GM21423 (cell line): Measurements from ENCODE around the gene BGLAP.

ENCODE experiments used
- ATAC-seq: cut with Tn5 transposase; IDR thresholded peaks from one replicate; pipeline ENCODE4 v1.9.1; 2021; ENCODE audit warnings: mild to moderate bottlenecking, moderate library complexity; ENCODE audit not compliant: unreplicated experiment

The BGLAP gene

DNA sequence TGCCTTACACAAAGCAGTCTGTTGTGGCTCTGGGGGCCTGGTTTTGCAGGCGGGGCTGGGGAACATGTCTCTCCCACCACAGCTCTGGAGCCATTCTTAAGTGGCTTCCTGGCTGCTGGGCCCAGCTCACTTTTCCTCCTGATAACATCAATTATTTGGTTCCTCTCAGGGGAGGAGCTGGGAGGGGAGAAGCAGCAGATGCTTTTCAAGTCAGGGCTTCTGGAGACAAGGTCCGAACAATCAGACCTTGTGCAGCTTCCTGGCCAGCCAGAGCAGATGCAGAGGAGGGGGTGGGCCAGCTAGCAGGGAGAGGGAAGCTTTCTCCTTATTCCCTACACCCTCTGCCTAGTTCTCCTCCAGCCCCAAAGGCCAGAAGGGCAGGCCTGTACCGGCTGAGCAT is 9.5 kb downstream of the BGLAP start:
- no peak for ATAC-seq

DNA sequence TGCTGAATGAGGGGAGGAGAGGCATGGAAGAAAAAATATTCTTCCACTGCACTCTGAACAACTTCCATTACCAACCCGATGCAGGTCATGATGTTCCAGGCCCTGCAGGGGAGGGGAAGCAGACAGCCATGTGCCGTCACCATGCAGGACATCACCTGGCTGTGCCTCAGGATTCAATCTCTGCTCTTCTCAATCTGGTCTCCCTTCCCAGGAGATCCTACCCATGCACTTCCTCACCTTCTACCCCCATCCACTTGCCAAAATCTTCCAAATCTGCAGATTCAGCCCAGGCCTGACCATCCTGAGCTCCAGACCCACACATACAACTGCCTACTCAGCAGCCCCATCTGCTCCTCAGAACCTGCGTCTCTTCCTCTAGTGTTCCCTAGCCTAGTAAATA is 11.7 kb downstream of the BGLAP start:
- no peak for ATAC-seq

DNA sequence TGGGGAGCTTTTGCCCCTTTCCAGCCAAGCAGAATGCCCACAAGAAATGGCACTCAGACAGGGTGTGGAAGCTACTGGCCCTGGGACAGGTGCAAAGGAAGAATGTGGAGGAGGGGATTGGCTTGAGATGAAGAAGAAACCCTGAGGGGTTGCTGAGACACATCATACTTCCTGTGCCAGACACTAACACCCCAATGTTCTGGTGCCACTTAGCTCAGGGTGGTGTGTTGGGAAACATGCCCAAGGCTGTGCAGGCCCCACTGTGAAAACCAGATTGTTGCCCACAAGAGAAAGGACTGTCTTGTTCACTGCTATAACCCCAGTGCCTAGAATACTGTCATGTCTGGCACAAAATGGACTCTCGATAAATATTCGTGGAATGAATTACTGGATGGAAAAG is 15.7 kb downstream of the BGLAP start:
- no peak for ATAC-seq

GRCh38 chr1:156258859-156259258 is 16.9 kb downstream of the BGLAP start:
- ATAC-seq, result no peak

GRCh38 chr1:156259805-156260204 is 17.8 kb downstream of the BGLAP start:
- no peak for ATAC-seq

GRCh38 chr1:156260896-156261295 is 18.9 kb downstream of the BGLAP start:
- no peak for ATAC-seq

DNA sequence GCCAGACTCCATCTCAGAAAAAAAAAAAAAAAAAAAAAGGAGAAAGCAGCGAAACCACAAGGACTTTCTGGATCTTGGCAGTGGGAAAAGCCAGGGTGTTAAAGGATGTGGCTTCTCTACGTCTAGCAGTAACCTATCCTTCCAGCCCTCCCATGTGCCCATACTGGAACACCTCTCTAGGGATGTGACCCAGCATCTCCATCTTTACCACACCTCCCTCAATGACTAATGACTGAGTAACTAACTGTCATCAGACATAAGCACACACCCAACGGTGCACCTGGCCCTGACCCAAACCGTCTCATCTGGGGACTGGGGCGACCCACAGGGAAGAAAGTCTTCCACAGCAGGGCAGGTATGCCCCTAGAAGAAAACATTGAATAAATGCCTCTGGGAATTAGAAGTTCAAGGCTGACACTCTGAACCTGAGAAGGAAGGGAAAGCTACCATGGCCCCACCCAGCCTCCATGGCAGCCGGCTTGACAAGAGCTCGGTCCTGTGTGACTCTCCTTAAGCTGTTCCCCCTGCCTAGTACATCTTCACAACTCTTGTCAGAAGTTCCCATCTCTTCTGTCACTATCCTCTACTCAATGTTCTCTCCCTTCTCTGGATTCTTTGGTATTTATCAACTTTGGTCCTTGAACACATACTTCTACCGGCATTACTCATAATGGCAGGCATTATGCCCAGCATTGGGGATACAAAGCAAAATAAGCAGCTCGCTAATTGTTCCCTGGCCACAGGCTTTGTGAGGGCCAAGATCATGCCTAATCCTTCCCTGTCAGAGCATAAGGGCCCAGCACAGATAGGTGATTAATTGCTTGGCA is 20.7 kb downstream of the BGLAP start:
- no peak for ATAC-seq

- ATAC-seq, result no peak
Observed at GRCh38 chr1:156263288-156263655, 21.3 kb downstream of the BGLAP start.

DNA sequence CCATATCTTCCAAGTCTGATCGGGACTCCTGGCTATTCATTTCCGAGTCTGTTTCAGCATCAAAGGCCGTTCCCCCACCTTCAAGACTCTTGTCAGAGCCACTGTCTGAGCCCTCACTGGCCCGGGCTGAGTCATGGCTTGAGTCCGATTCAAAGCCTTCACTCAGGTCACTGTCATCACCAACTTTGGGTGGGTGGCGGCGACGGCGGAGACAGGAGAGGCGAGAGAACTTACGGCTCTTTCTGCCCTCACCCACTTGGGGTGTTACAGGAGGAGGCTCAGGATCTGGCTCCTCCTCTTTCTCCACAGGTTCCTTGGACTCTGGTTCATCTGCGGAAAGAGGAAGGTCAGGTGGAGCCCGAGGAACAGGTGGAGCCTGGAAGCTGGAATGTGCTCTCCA is 24.1 kb downstream of the BGLAP start:
- ATAC-seq, result no peak

DNA sequence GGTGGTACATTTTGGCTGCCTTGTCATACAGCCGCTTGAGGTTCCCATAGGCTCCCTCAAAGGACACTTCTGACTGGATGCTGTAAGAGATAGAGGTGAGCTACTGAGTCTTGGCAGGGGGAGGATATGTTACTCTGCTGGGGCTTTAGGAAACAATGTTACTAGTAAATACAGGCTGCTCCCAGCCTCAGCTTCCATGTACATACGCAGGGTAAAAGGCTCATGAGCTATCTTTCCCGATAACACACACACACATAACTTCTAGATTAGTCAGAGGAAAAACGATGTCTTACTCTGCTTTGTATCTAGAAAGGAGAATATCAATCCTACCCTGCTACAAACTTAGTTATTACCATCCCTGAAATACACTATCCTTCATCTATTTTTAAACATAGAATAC is 26.4 kb downstream of the BGLAP start:
- no peak for ATAC-seq

GRCh38 chr1:156270314-156270713 is 28.3 kb downstream of the BGLAP start:
- ATAC-seq, result no peak

GRCh38 chr1:156276532-156276931 is 34.5 kb downstream of the BGLAP start:
- no peak for ATAC-seq

DNA sequence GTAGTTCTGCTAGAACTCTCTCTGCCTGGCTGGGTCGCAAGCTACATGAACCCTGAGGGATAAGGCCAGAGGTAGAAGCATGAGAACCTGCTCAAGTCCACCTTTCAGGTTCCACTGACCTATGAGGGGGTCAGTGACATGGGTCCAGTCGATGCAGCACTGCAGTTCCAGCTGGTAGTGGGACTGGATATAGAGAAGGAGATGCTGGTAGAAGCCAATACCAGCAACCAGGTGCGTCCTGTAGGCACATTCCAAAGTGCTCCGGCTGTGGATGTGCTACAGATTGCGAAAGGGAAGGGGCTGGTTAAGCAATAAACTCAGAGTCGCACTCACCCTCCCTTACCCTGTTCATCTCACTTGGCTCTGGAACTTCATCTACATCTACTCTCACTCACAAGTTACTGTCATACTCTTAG is 35.0 kb downstream of the BGLAP start:
- ATAC-seq, result no peak

GRCh38 chr1:156279837-156280236 is 37.9 kb downstream of the BGLAP start:
- ATAC-seq, result no peak

DNA sequence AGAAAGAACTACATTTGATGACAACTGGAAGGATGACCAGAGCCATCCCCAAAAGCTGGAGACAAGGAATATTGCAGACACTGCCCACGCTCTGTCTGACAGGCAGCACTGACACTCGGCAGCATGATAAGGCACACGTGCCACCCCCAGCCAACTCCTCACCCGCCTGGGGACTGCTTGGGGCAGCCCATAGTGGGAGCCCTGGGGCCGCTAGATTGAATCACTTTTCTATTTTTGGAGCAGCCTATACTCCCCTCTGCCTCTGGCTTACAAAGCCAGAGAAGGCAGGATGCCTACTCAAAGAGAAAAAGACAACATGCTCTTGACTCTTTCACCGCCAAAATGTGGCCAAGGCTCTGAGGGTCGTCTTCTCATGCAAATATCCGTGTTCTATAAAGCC is 39.3 kb downstream of the BGLAP start:
- ATAC-seq, result peak; percentile 39

DNA sequence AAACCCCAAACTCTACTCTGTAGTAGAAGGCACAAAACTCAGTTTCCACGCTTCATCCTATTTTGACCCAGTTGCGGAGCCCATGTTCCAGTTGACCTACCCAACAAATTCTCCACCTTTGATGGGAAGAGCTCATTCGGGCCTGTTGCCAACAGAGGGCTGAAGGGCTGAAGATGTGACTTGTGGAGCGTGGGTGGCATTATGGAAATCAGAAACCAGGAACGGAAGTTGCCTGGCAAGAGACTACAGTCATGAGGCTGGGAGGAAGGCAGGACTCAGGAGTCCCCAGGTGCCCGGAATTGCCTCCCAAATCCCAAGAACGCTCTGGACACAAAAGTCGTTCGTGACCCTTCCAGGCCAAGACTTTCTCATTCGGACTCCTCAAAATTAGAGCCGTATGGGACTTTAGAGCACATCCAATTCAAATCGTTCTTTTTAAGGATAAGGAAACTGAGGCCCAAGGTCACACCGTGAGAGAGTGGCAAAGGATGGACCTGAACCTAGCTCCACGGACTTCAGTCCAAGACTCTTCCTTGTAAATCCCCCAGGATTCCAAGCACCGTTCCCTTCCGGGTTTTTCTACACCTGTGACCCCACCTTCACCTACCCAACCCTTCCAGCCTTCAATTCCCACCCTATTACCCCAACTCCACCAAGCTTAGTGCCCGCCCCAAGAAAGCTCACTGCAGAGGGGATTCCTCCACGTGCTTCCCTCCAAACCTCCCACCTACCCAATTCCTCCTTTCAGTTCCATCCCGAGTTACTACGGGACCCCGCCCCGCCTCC is 39.9 kb downstream of the BGLAP start:
- ATAC-seq, result no peak

GRCh38 chr1:156282479-156283222 is 40.7 kb downstream of the BGLAP start, which contains the start of gene SMG5:
TSS of gene SMG5 (minus strand) at chr1:156282825. CDS start at chr1:156282680, 145 bp downstream.
- peak; percentile 84 for ATAC-seq

- ATAC-seq, result no peak
Observed at GRCh38 chr1:156283521-156283920, 41.5 kb downstream of the BGLAP start.

DNA sequence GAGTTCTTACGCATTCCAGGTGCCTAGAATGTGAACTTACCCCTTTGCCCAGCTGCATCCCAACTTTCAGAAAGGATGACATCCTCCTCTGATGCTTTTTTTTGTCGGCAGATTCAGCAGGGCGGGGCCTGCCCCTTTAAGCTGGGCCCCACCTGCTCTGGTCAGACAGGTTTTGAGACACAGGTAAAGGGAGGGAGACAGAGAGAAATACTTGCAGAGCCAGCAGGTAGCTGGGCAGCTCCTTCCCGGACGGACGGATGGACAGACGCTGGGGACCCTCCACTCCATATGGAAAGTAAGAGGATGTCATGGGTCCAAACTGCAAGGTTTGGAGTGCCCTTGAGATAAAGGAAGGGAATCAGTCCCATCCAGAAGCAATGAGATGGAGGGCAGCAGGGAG is 42.1 kb downstream of the BGLAP start, which contains the start of gene TMEM79:
TSS of gene TMEM79 (plus strand) at position 214 of the 400 bp plus-strand sequence. CDS start 902 bp downstream, outside the sequence.
- no peak for ATAC-seq

DNA sequence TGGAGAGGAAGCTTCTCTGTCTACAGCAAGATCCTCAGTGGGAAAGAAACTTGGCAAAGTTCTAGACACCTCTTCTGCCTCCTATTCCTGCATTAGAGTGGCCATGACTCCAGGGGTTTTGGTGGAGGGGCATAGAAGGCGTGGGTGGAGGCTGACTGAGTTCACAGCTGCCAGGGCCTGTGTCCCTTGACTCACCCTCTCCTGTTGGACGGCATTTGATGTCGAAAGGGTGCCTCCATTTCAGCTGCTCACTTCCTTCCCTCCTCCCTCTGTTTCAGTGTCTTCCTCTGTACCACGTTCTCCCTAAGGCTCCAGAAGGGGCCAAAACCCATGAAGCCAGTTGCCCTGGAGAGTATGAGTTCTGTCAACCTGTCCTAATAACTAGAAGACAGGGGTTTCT is 42.8 kb downstream of the BGLAP start:
- no peak for ATAC-seq

DNA sequence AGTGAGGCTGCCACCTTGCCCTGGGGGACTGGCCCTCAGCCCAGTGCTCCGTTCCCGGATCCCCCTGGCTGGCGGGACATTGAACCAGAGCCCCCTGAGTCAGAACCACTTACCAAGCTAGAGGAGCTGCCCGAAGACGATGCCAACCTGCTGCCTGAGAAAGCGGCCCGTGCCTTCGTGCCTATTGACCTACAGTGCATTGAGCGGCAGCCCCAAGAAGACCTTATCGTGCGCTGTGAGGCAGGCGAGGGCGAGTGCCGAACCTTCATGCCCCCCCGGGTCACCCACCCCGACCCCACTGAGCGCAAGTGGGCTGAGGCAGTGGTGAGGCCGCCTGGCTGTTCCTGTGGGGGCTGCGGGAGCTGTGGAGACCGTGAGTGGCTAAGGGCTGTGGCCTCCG is 43.5 kb downstream of the BGLAP start:
- no peak for ATAC-seq
